ENCODE results near the gene UTF1.

GRCh38 chr10:133264461-133264860 is 34.4 kb downstream of the UTF1 start:
- TF ChIP-seq CTCF (IDR thresholded peaks at IDR 0.05) (no peak), POLR2A (IDR thresholded peaks at IDR 0.05) (no peak)
